Psoas muscle (tissue), 8 donors: ENCODE measurements around the gene SUMO4. TPM values are rescaled to one million over a fixed set of nuclear protein-coding genes. Genes with fewer than 3 reads are reported as not detected.

Experiments
- ATAC-seq, 4 donors: fragments of 200-7000 bp; cut with Tn5 transposase; one replicate each; pipeline ENCODE4 v1.9.1; 2020; ENCODE audit warnings: moderate library complexity in 3 of 4, mild to moderate bottlenecking in 2 of 4
- DNase-seq, 2 donors: peaks; one replicate each; pipeline ENCODE4 v3.0.0-alpha.2; 2020
- H3K27ac ChIP-seq: fragments of 200-600 bp; one replicate; pipeline ENCODE4 v1.8.0; 2022
- H3K27me3 ChIP-seq, 3 donors: fragments of 200-600 bp in 1 of 3; one replicate each; pipeline versions ENCODE4 v1.6.1 to v1.8.0; 2013 to 2022; ENCODE audit warnings: low read length in 2 of 3, mild to moderate bottlenecking in 2 of 3, moderate library complexity in 1 of 3; ENCODE audit not compliant: insufficient read depth in 3 of 3
- H3K36me3 ChIP-seq, 2 donors: fragments of 200-600 bp in 1 of 2; one replicate each; pipeline versions ENCODE4 v1.6.1 to v1.8.0; 2013 to 2022; ENCODE audit warnings: low read depth in 1 of 2, mild to moderate bottlenecking in 1 of 2, moderate library complexity in 1 of 2; ENCODE audit not compliant: insufficient read depth in 1 of 2
- H3K4me1 ChIP-seq: fragments of 200-600 bp; one replicate; pipeline ENCODE4 v1.8.0; 2022
- H3K4me3 ChIP-seq: fragments of 200-600 bp; one replicate; pipeline ENCODE4 v1.8.0; 2022; ENCODE audit warnings: mild to moderate bottlenecking
- H3K9me3 ChIP-seq: fragments of 200-600 bp; one replicate; pipeline ENCODE4 v1.8.0; 2022
- CTCF ChIP-seq: fragments of 200-600 bp; IDR thresholded peaks from one replicate; pipeline ENCODE4 v1.8.0; 2022; ENCODE audit warnings: antibody characterized with exemption
- WGBS, 3 donors: extraction: QIAGEN DNeasy Blood & Tissue Kit; methylation state at CpG; one replicate each; pipeline versions ENCODE4 v1.1.6 to v1.1.7; 2013; 5-methylcytosine and 5-hydroxymethylcytosine counted together
- intact Hi-C, 2 donors: fragments of 100-400 bp; cut with DNase I; formaldehyde crosslinking; loops; one replicate each; pipeline versions ENCODE4 v1.11.0 to v1.14.2; 2022
- polyA plus RNA-seq, 3 donors: library from polyadenylated mRNA; stranded (reverse); fragments of 200-250 nt; gene quantifications; one replicate each; pipeline ENCODE4 v1.2.3, GENCODE V29; 2013
- total RNA-seq, 4 donors: library from RNA; stranded (reverse); fragmentation: NEBNext Ultra II Directional in 2 of 4; extraction: Animal tissue kit (Norgen Biotek cat#: 25700) in 2 of 4; gene quantifications; one replicate each; pipeline versions ENCODE4 v1.2.1 to v1.2.4, GENCODE V29; 2021 to 2023
- donor health status: healthy with polysubstance abuse.
- donor health status: DM: no; HTN: no; CAD: no; lungs with moderate emphysema.
- donor health status: Bipolar disorder and iron deficiency.
- donor health status: healthy.
- donor health status: DM: yes; HTN: yes; CAD: no.
- donor health status: DM: no; HTN: no; CAD: no.
- donor health status: DM: no; HTN: no; CAD: no.
- donor health status: DM: yes; HTN: yes; CAD: no.

SUMO4 gene
- total and polyA plus RNA-seq, 7 donors, result 0.16 to 0.42 (median 0.32) TPM; not detected in 2

GRCh38 chr6:149414821-149415220, 14.8 kb downstream of the SUMO4 start:
- 91 to 92% (median 91%) methylated on average over 4 of the region's 4 CpGs for WGBS, 3 donors
- ATAC-seq, result no peak
- Histone ChIP-seq H3K9me3 (no peaks in the 10 kb centered on the region), H3K4me1 (peaks cover 17% of the 10 kb centered on the region), H3K27me3 (no peaks in the 10 kb centered on the region), H3K27ac (no peak overlapping the region), H3K36me3 (peaks cover 0 to 5% of the 10 kb centered on the region in 2 donors), H3K4me3 (no peak overlapping the region)
- intact Hi-C loops, result loop anchor here in 1 of 2 donors (5.0 kb wide), 1 partner anchor 98 kb away; the partner anchor contains the start of gene TAB2
- no peak for DNase-seq
- TF ChIP-seq CTCF, result no peak

- H3K36me3 ChIP-seq, result no peaks in the 10 kb centered on the region
- 89 to 92% (median 89%) methylated on average over 13 of the region's 13 CpGs for WGBS, 3 donors
- no peak for DNase-seq
- H3K4me3 ChIP-seq, result no peak overlapping the region
- H3K9me3 ChIP-seq, result no peaks in the 10 kb centered on the region
- TF ChIP-seq CTCF, result no peak
- H3K27me3 ChIP-seq, result no peaks in the 10 kb centered on the region
- intact Hi-C loops, result no loop called here
- no peak for ATAC-seq
- peaks cover 7% of the 10 kb centered on the region for H3K4me1 ChIP-seq
- no peak overlapping the region for H3K27ac ChIP-seq
These were observed 19.8 kb downstream of the SUMO4 start for GRCh38 chr6:149419696-149420404.

- Histone ChIP-seq H3K27ac (no peak overlapping the region), H3K36me3 (no peaks in the 10 kb centered on the region), H3K9me3 (no peaks in the 10 kb centered on the region), H3K27me3 (no peaks in the 10 kb centered on the region), H3K4me3 (no peak overlapping the region), H3K4me1 (peaks cover 7% of the 10 kb centered on the region)
- ATAC-seq, result no peak
- no peak for DNase-seq
- intact Hi-C loops, result no loop called here
- 79 to 83% (median 82%) methylated on average over 5 of the region's 5 CpGs for WGBS, 3 donors
- TF ChIP-seq CTCF, result no peak
These were observed 21.1 kb downstream of the SUMO4 start for GRCh38 chr6:149421132-149421531.

GRCh38 chr6:149422581-149422980, 22.5 kb downstream of the SUMO4 start:
- DNase-seq, result no peak
- no peak overlapping the region for H3K4me3 ChIP-seq
- 81 to 89% (median 88%) methylated on average over 4 of the region's 4 CpGs for WGBS, 3 donors
- no peaks in the 10 kb centered on the region for H3K9me3 ChIP-seq
- ATAC-seq, result no peak
- peaks cover 7% of the 10 kb centered on the region for H3K4me1 ChIP-seq
- no peaks in the 10 kb centered on the region for H3K36me3 ChIP-seq
- no peak overlapping the region for H3K27ac ChIP-seq
- H3K27me3 ChIP-seq, result no peaks in the 10 kb centered on the region
- intact Hi-C loops, result no loop called here
- TF ChIP-seq CTCF, result no peak

- WGBS, 3 donors, result 62 to 65% (median 64%) methylated on average over 7 of the region's 7 CpGs
- DNase-seq (no peak), ATAC-seq (no peak)
- intact Hi-C loops, result no loop called here
- no peak for TF ChIP-seq CTCF
- H3K36me3 ChIP-seq, result no peaks in the 10 kb centered on the region
- peaks cover 7% of the 10 kb centered on the region for H3K4me1 ChIP-seq
- H3K27me3 ChIP-seq, result no peaks in the 10 kb centered on the region
- no peak overlapping the region for H3K27ac ChIP-seq
- H3K4me3 ChIP-seq, result no peak overlapping the region
- H3K9me3 ChIP-seq, result no peaks in the 10 kb centered on the region
These were observed 23.9 kb downstream of the SUMO4 start for GRCh38 chr6:149423964-149424440.
